Left renal cortex interstitium (tissue), 4 donors: ENCODE measurements around the gene CAMTA1. TPM values are rescaled to one million over a fixed set of nuclear protein-coding genes. Genes with fewer than 3 reads are reported as not detected.

Source experiments
- DNase-seq, 4 donors: peaks; one replicate each; pipeline ENCODE4 v3.0.0-alpha.2; 2013; ENCODE audit warnings: low read depth in 4 of 4, low spot score in 2 of 4, missing footprints in 1 of 4
- polyA plus RNA-seq, 4 donors: library from polyadenylated mRNA; unstranded; fragments of 120-200 nt; gene quantifications; one replicate each; pipeline ENCODE4 v1.2.1, GENCODE V29; 2013; ENCODE audit not compliant: insufficient read length in 4 of 4

The CAMTA1 gene
- polyA plus RNA-seq, 4 donors = 76.8 to 91.3 (median 85.3) TPM

- no peak for DNase-seq
These were observed 780.0 kb downstream of the CAMTA1 start for GRCh38 chr1:7565099-7565750.

GRCh38 chr1:7566417-7567375 is 781.4 kb downstream of the CAMTA1 start:
- DNase-seq = no peak

- DNase-seq = no peak
These were observed 782.1 kb downstream of the CAMTA1 start for GRCh38 chr1:7567376-7567775.

- no peak for DNase-seq
These were observed 782.8 kb downstream of the CAMTA1 start for GRCh38 chr1:7568053-7568452.

- DNase-seq = no peak
These were observed 783.8 kb downstream of the CAMTA1 start for GRCh38 chr1:7568901-7569524.

GRCh38 chr1:7570311-7570710 is 785.1 kb downstream of the CAMTA1 start:
- no peak for DNase-seq

- DNase-seq = no peak
These were observed 787.4 kb downstream of the CAMTA1 start for GRCh38 chr1:7572654-7573152.

GRCh38 chr1:7573481-7573880 is 788.2 kb downstream of the CAMTA1 start:
- no peak for DNase-seq

- DNase-seq = no peak
These were observed 789.1 kb downstream of the CAMTA1 start for GRCh38 chr1:7574121-7575040.

GRCh38 chr1:7575041-7575400 is 789.8 kb downstream of the CAMTA1 start:
- no peak for DNase-seq

- DNase-seq = no peak
These were observed 791.8 kb downstream of the CAMTA1 start for GRCh38 chr1:7576946-7577657.

GRCh38 chr1:7578206-7578605 is 793.0 kb downstream of the CAMTA1 start:
- no peak for DNase-seq

GRCh38 chr1:7579016-7579415 is 793.8 kb downstream of the CAMTA1 start:
- no peak for DNase-seq

GRCh38 chr1:7579831-7580804 is 794.9 kb downstream of the CAMTA1 start:
- no peak for DNase-seq

GRCh38 chr1:7580923-7581753 is 795.9 kb downstream of the CAMTA1 start:
- no peak for DNase-seq

GRCh38 chr1:7581754-7582459 is 796.7 kb downstream of the CAMTA1 start:
- DNase-seq = no peak

- no peak for DNase-seq
These were observed 797.3 kb downstream of the CAMTA1 start for GRCh38 chr1:7582460-7582972.
